Stimulated activated CD8-positive, alpha-beta memory T cell treated with anti-CD3 and anti-CD28 coated beads, Interleukin-12 subunit alpha, Interleukin-12 subunit beta, amount 100 ng/mL, for 4 hours (primary cell): ENCODE measurements around the gene PRMT1.
A peak's percentile ranks its signal among the peaks of the same experiment; 100 is the strongest.

Source experiments
- DNase-seq: peaks from one replicate; pipeline ENCODE4 v3.0.0-alpha.2; 2020; ENCODE audit warnings: low read depth

The PRMT1 gene

DNA sequence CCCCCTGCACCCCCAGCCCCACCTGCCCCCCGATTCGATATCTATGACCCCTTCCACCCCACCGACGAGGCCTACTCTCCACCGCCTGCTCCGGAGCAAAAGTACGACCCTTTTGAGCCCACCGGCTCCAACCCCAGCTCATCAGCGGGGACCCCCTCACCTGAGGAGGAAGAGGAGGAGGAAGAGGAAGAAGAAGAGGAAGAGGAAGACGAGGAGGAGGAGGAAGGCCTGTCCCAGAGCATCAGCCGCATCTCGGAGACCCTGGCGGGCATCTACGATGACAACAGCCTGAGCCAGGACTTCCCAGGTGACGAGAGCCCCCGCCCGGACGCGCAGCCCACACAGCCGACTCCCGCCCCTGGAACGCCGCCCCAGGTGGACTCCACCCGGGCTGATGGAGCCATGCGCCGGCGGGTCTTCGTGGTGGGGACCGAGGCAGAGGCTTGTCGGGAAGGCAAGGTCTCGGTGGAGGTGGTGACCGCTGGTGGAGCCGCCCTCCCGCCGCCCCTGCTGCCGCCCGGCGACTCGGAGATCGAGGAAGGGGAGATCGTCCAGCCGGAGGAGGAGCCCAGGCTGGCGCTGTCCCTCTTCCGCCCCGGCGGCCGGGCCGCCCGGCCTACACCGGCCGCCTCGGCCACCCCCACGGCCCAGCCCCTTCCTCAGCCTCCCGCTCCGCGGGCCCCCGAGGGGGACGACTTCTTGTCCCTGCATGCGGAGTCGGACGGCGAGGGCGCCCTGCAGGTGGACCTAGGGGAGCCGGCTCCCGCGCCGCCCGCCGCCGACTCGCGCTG lies 25.8 kb upstream of the PRMT1 start:
- DNase-seq = no peak

DNA sequence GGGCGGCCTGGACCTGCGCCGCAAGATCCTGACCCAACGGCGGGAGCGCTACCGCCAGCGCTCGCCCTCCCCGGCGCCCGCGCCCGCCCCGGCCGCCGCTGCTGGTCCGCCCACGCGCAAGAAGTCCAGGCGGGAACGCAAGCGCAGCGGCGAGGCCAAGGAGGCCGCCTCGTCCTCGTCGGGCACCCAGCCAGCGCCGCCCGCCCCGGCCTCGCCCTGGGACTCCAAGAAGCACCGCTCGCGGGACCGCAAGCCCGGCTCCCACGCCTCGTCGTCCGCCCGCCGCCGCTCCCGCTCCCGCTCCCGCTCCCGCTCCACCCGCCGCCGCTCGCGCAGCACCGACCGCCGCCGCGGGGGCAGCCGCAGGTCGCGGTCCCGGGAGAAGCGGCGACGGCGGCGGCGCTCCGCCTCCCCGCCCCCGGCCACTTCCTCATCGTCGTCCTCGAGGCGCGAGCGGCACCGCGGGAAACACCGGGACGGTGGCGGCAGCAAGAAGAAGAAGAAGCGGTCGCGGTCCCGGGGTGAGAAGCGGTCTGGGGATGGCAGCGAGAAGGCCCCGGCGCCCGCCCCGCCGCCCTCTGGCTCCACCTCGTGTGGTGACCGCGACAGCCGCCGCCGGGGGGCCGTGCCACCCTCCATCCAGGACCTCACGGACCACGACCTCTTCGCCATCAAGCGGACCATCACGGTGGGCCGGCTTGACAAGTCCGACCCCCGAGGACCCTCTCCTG lies 25.1 kb upstream of the PRMT1 start:
- DNase-seq = no peak

DNA sequence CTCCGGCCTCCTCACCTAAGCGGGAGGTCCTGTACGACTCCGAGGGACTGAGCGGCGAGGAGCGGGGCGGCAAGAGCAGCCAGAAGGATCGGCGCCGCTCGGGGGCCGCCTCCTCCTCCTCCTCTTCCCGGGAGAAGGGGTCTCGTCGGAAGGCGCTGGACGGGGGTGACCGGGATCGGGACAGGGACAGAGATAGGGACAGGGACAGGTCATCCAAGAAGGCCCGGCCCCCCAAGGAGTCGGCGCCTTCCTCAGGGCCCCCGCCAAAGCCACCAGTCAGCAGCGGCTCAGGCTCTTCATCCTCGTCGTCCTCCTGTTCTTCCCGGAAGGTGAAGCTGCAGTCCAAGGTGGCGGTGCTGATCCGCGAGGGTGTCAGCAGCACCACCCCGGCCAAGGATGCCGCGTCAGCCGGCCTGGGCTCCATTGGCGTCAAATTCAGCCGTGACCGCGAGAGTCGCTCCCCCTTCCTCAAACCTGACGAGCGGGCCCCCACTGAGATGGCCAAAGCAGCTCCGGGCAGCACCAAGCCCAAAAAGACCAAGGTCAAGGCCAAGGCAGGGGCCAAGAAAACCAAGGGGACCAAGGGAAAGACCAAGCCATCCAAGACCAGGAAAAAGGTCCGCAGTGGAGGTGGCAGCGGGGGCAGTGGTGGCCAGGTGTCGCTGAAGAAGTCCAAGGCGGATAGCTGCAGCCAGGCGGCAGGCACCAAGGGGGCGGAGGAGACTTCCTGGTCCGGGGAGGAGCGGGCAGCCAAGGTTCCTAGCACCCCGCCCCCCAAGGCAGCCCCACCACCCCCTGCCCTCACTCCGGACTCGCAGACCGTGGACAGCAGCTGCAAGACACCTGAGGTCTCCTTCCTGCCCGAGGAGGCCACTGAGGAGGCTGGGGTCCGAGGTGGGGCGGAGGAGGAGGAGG lies 24.3 kb upstream of the PRMT1 start:
- DNase-seq = no peak

DNA sequence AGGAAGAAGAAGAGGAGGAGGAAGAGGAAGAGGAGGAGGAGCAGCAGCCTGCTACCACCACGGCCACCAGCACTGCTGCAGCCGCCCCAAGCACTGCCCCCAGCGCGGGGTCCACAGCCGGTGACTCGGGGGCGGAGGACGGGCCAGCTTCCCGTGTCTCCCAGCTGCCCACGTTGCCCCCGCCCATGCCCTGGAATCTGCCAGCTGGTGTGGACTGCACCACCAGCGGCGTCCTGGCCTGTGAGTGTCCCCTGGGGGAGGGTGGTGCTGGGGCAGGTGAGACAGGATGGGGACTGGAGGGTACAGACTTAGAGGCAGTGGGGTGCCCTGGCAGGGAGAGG lies 23.6 kb upstream of the PRMT1 start:
- DNase-seq = no peak

DNA sequence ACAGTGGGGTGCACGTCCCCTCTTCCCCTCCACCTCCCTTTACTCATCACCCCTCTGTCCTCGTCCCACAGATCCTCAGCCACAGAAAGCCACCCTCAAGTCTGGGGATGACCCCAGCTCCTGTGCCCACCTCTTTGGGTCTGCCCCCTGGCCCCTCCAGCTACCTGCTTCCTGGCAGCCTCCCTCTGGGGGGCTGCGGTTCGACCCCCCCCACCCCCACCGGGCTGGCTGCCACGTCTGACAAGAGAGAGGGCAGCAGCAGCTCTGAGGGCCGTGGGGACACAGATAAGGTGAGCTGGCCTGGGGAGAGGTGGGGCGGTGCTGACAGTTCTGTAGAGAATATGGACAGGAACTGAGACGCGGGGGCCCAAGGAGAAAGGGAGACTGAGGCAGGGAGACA lies 22.5 kb upstream of the PRMT1 start:
- no peak for DNase-seq

DNA sequence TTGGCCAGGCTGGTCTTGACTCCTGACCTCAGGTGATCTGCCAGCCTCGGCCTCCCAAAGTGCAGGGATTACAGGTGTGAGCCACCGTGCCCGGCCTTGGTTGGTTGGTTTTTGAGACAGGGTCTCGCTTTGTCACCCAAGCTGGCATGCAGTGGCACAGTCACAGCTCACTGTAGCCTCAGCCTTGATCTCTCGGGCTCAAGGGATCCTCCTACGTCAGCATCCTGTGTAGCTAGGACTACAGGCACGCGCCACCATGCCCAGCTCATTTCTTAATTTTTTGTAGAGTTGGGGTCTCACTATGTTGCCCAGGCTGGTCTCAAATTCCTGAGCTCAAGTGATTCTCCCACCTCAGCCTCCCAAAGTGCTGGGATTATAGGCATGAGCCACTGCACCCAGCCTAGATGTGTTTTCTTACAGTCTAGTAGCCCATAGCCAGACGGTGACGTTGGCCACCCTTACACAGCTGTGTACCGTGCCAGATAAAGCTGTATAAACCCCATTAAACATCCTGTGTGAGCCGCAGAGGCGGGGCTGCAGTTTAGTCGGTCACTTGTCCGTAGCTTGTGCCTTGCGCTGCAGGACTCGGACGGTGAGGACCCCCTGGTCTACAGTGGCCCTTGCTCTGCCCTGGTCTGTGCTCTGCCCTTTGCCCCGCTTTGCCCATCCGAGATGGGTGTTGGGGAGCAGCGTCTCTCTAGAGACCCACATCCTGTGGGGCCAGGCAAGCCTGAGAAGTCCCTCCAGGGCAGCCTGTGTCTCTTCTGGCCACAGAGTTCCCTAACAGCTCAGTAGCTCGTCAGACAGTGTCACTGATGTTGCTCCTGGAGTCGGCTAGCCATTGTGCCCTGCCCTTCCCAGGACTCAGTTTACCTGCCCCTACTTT lies 21.3 kb upstream of the PRMT1 start:
- no peak for DNase-seq

DNA sequence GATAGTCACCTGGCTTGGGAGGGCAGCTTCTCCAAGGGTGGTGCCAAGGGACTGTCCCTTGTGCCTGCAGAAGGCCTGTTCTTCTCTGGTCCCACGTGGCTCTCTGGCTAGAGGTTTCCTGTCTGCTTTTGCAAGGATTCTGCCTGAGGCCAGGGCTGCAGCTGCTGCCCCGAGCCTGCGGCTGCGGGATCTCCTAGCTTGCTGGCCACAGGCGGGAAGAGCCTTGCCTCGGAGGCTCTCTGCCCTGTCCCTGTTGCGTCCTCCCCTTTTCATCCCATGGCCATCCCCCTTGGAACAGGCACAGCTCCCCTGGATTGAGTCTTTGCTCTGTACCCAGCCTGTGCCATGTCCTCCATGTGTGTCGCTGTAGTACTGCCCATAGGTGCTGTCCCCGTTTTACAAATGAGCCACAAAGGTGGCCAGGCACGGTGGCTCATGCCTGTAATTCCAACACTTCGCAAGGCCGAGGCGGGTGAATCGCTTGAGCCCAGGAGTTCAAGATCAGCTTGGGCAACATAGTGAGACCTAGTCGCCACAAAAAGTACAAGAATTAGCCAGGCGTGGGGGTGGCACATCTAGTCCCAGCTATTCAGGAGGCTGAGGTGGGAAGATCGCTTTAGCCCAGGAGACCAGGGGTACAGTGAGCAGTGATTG lies 20.5 kb upstream of the PRMT1 start:
- DNase-seq = no peak

DNA sequence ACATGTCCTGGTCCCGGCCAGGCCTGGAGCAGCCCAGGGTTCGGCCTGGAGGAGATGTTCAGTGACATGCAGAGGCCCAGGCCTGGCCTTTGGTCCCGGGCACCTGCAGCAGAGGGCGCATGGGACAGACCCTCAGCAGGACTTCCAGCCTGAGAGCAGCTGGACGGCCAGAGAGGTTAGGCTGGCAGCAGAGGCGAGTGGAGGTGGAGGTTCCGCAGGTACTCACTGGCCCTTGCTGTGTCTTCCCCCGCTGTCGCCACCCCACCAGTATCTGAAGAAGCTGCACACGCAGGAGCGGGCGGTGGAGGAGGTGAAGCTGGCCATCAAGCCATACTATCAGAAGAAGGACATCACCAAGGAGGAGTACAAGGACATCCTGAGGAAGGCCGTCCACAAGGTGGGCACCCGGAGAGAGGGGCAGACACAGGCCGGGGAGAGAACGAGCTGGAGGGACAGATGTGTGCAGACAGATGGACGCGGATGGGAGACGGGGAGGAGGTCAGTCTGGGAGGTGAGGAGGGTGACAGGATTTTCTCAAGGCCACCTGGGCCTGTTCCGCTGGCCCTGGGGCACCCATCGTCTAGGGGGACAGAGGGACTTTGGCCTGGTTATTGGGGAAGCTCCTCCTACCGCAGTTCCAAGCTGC lies 19.5 kb upstream of the PRMT1 start:
- no peak for DNase-seq

DNA sequence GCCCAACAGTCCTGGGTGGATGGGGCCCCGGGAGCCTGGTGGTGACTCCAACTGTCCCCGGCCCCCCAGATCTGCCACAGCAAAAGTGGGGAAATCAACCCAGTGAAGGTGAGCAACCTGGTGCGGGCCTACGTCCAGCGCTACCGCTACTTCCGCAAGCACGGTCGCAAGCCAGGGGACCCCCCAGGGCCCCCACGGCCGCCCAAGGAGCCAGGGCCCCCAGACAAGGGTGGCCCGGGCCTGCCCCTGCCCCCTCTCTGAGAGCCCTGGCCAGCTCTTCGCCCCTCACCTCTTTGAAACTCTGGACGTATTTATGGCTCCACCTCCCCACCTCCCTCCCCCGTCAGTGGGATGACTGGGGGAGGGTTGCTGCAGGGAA lies 18.9 kb upstream of the PRMT1 start:
- no peak for DNase-seq

DNA sequence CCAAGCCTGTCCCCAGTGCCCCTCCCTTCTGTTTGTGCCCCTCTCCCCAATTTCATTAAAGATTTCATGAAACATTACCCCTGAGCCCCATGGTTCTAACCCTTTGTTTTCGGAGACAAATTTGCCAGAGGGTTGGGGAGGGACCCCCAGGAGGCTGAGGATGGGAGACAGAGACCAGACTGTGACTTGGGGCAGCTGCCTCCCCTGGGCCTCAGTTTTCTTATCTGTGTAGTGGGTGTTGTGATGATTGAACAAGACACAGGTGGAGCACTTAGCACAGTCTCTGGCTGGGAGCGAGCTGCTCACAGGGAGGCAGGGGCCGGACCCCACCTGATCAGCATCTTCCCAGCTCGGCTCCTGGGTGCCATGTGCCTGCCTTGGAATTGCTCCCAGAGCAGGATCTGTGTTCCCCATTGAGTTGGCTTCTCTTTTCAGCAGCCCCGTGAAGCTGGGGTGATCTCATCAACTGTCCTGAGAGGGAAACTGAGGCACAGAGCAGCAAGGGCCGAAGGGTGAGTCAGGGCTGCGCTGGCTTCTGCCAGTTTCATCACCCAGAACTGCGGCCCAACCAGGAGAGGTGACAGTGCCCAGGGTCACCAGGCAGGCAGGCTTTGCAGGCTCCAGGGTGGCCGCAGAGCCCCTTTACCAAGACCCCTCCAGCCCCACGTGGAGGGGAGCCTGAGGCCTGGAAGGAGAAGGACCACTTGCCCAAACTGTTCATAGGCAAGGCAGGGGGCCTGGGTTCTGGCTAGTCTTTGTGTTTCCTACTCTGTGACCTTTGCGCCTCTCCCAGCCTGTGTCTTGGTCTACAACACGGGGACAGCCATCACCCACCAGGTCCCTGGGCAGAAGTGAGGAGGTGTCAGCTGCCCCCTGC lies 18.3 kb upstream of the PRMT1 start:
- DNase-seq = no peak

DNA sequence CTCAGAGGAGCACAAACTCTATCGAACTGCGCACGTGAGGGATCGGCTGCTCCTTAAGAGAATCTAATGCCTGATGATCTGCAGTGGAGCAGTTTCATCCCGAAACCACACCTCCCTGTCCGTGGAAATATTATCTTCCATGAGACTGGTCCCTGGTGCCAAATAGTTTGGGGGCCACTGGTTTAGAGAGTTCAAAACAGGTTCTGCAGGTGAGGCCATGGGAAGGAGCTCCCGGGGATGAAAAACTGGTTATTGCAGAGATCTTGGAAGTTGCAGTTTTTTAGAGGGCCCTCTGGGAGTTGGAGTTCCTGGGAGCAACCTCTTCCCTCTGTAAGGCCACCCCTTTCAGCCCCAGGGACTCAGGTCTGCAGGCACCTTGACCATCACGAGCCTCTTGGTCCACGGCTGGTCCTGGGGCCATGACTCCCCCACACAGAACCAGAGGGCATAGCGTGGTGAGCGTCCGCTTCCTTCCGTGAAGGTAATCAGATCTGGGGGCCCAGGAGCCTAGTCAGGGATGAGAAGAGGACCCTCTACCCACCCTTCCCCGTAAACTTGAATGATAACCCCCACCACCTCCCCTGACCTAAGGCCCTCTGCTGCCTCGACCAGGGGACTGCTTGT lies 16.6 kb upstream of the PRMT1 start:
- DNase-seq = no peak

DNA sequence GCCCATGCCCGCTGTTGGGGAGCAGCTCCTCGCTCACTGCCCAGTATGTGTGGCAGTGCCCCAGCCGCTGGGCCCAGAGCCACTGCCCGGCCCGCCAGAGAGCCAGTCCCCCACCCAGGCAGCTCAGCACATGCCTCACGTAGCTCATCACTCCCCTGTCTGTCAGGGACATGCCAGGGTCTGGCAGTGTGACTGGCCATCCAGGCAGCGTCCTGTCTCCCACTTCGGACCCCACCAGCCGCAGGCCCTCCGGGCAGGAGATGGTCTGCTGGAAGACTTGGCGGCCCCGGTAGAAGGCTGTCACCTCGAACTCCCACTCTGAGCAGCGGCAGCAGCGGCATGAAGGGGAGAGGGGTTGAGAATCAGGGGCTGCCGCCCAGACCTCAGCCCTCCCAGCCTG lies 15.1 kb upstream of the PRMT1 start:
- DNase-seq = no peak

DNA sequence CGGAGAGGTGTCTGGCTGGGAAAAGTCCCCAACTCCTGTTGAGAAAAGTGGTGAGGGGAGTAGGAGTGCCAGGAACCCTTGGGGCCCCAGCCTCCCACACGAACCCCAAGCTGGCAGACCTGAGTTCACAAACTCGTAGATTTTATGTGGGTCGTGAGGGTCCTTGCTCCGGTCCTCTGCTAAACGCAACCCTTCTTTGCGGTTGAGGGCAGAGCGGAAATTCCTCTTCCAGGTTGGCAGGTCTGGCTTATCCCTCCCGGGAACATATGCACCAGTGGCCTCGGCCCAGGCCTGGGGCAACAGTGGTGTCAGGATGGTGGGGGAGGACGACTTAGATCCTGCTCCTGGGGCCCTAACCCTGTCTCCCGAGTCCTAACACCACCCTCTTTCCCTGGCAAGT lies 13.8 kb upstream of the PRMT1 start:
- no peak for DNase-seq

DNA sequence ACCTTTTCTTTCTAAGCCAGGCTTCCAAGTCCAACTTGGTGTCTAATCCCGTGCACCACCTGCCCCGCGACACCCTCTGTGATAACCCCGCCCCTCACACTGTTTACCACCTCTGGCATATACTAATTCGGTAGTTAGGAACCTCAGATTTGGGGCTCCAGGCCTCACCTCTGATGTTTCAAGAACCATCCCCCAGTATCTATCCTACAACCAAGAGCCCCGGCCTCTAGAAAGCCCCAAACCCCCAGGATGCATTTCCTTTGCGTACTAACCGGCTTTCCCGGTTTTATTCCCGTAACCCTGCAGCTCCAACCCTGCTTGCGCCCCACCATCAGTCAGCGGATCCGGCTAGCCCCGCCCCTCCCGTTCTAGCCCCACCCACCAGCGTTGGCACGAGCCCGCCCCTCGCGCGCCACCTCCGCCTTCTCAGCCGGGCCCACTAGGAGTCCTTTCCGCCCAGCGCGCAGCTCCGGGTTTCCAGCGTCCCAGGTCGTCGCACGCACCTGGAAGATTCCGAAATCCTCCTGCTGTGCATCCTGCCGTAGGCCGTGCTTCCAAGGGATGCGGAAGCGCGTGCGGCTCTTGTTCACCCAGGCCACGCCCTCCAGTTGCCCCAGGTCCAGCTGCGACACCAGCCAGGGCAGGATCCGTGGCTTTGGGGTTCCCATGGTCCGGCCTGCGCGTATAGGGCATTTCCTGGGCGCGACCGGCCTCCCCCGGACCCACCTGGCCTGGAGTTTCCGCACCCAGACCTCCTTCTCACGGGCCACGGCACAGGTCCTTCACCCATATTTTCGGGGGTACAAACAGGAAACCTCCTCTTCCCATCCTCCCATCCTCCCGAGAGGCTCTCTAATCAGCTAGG lies 12.7 kb upstream of the PRMT1 start:
- DNase-seq = peak; percentile 79

DNA sequence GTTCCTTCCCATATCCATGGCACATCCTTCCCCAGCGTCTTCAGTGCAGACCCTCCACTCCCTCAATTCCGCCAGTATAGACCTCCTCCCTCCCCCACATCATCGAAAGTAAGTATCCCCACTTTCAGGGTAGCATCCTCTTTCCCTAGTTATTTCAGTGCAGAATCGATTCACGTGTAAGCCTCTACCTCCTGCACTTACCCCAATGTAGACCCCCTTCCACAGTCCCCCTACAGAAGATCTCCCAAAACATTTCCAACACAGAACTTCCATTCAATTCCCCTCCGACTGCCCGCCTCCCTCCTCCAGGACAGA lies 12.1 kb upstream of the PRMT1 start:
- DNase-seq = no peak

DNA sequence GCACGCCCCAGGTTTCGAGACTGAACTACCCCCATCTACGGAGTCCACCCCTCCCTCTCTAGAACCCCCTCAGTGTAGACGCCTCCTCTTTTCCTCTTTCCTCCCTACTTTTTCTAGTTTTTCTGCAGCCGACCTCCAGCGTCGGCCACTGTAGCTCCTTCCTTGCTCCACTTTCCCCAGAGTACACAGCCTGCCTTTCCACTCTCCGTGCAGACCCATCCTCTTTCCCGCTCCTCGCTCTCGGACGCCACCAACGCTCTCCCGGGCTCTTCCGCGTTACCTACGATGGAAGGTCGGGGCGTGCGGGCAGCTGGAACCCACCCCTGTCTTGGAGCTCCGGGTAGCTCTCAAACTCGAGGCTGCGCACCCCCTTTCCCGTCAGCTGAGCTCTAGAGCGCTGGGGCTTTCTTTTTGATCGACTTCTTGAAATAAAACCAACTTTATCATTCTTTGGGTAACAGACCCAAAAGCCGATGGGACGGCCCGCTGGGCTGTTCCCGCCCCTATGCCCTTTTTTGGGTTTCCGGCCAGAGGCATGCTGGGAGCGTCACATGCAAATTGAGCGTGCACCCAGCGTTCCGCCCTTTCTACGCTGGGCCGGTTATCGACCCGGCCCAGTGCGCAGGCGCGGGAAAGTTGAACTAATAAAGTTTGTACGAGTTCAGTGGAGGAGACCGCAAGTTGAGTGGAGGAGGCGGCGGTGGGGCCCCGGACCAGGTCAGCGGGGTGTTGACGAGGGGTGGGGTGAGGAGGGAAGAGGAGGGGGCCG lies 11.5 kb upstream of the PRMT1 start, which contains the start of the genes BCL2L12 and IRF3:
TSS of gene BCL2L12 (plus strand) at position 583 of the 769 bp plus-strand sequence. CDS start 760 bp downstream, outside the sequence.
TSS of gene IRF3 (minus strand) at position 507 of the 769 bp plus-strand sequence. CDS start 1,019 bp downstream, outside the sequence.
- peak; percentile 97 for DNase-seq

DNA sequence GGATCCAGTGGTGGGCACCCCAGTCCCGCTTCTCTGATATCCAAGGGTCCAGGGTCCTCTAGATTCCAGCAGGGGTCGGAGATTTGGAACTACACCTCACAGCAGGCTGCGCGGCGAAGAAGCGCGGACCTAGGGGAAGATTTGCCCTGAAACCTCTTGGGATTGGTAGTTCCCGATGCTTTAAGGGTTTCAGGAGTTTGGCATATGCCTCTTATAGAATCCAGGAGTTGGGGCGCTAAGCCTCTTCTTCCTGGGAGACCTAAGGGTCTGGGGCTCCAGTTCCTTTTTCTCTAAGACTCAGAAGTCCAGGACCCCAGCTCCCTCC lies 11.0 kb upstream of the PRMT1 start:
- DNase-seq = no peak

DNA sequence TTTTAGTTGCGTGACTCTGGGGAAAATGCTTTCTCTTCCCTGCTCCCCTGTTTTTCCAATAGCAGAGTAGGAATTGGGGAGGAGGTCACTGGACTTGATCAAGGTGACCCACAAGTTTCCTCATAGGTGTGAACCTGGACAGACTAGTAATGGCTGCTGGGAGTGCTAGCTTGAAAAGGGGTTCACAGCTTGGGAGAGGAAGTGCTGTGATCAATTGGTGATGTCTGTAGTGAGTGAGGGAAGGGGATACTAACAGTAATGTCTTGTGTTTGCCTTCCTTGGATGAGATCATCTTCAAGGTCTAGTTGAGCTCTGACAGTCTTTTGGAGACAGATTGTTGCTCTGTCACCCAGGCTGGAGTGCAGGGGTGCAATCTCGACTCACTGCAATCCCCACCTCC lies 9.6 kb upstream of the PRMT1 start:
- DNase-seq = no peak
